ENCODE measurements around the gene SCAI.
A peak's percentile ranks its signal among the peaks of the same experiment; 100 is the strongest.
"Not testable (repeated sequence)": the region's sequence is repeated elsewhere in the genome, so short reads cannot be mapped to it uniquely, and the experiment has no call there.

Gene SCAI

GRCh38 chr9:125143377-125144090 is at the start of gene SCAI:
Gene SCAI (minus strand): TSS chr9:125143528. CDS start chr9:125143437, 91 bp downstream.
- DNase-seq (ENCODE audit: low spot score), result peak; percentile 99

DNA sequence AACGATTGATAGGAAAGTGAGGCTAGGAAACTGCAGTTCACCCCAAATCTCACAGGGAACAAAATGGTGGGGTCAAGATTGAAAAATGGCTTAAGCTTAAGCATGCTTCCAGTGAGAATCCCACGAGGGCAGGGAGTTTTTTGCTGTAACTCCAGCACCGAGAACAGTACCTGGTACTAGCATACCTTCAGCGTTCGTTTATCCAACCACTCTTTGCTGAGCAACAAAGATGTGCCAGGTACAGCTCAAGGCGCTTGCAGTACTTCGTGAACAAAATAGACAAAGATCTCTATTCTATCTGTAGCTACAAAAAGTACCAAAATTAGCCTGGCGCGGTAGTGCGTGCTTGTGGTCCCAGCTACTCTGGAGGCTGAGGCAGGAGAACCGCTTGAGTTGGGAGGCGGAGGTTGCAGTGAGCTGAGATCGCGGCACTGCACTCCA is 47.1 kb upstream of the SCAI start:
- DNase-seq (ENCODE audit: low spot score), result no peak

DNA sequence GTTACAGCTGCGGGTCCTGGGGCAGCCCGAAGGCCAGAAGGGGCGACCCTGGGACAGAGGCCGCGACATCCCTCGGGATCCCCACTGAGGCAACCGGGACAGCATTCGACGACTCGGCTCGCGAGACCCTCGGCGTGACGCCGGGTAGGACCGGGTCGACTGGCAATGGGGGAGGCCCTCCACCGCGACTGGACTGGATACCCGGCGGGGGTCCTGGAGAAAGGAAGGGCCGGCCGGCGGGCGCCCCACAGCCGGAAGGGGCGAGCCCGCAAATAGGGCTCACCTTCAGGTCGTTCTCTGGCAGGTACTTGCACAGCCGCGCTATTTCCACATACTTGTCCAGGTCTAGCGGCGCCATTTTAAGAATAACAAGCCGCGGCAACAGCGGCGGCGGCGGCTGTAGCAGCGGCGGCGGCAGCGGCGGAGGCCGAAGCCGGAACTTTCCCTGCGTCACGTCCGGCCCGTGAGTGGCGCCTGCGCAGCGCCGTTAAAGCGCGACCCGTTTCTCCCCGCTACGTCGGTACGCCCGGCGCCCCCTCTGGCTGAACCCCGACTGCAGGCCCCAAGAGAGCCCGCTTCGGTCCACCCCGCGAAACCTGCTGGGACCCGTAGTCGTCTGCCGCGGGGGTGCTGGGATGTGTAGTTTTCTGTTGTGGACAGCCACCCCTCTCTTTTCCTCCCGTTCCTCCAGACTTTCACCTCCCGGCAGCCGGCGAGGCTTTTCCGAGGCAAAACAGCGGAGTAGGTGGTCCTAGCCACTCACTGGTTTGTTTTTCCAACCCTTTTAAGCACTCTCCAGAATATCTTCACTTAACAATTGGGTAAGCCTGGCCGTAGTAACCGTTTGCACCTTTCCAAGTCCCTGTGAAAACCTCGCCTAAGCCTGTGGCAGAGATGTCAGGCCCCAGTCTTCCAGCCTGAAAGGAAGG is 46.3 kb upstream of the SCAI start, which contains the start of gene PPP6C:
TSS of gene PPP6C (minus strand) at position 443 of the 929 bp plus-strand sequence. CDS start at position 358, 85 bp downstream.
- peak; percentile 98 for DNase-seq (ENCODE audit: low spot score)

DNA sequence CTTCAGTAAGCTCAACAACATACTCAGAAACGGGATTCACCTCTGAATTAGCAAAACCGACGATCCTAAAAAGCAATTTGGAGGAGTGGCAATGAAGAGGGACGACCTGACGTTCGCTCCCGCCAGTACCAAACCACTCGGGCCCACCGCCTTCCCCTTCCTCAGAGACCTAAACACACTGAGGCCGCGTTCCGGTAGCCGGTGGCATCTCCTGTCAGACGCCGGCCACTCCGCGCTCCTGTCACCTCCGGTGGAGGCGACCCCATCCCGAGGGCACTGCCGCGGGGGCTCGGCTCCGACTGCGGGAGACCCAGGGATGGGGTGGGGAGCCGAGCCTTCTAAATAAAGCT is 45.7 kb upstream of the SCAI start:
- DNase-seq (ENCODE audit: low spot score), result no peak

DNA sequence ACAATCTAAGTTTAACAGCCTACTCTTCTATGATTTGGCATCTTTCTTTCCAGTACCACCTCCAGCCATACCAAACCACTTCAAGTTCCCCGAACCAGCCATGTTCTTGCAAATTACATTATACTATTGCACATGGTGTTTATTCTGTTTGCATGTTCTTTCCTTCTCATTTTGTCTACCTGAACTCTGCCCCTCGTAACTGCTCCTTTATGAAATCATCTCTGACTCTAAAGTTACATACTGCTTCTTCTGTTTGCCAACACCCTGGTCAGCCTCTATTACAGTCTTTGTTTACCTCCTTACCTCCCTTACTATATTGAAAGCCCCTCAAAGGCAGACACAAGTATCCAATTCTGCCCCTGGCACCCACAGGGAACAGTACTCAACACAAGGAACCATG is 40.2 kb upstream of the SCAI start:
- DNase-seq (ENCODE audit: low spot score), result no peak

DNA sequence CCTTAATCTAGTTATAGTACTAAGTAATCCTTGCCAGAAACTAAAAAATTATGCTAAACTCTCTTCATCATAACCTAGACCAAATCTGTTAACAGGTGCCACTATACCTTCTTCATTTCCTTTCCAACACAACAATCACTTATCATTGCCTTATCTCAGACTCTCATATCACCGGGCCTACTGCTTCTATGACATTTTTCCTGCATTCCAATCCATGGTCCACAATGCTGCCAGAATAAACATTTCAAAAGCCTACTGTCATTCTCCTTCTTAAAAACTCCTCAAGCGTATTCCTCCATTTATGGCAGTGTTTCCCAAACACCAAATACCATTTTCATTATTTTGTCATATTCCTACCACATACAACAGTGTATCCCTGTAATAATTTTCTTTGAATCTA is 39.7 kb upstream of the SCAI start:
- DNase-seq (ENCODE audit: low spot score), result no peak

- DNase-seq (ENCODE audit: low spot score), result not testable (repeated sequence)
Measured at GRCh38 chr9:125181756-125182155, 38.4 kb upstream of the SCAI start.

- no peak for DNase-seq (ENCODE audit: low spot score)
Measured at GRCh38 chr9:125180876-125181275, 37.5 kb upstream of the SCAI start.

DNA sequence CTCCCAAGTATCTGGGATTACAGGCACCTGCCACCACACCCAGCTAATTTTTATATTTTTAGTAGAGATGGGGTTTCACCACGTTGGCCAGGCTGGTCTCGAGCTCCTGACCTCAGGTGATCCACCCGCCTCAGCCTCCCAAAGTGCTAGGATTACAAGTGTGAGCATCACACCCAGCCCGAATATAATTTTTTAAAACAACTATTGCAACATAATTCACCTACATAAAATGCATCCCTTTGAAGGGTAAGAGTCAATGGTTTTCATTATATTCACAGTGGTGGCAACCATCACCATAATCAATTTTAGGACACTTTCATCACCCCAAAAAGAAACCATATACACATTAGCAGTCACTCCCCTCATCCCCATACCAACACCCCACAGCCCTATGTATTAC is 36.4 kb upstream of the SCAI start:
- not testable (repeated sequence) for DNase-seq (ENCODE audit: low spot score)

DNA sequence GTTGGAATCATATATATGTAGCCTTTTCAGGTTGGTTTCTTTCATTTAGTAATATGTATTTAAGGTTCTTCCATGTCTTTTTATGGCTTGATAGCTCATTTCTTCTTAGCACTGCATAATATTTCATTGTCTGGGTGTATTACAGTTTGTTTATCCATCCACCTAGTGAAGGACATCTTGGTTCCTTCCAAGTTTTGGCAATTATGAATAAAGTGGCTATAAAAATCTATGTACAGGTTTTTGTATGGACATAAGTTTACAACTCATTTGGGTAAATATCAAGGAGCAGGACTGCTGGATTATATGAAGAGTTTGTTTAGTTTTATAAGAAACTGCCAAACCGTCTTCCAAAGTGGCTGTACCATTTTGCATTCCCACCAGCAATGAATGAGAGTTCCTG is 34.6 kb upstream of the SCAI start:
- DNase-seq (ENCODE audit: low spot score), result no peak

- no peak for DNase-seq (ENCODE audit: low spot score)
Measured at GRCh38 chr9:125176636-125177035, 33.3 kb upstream of the SCAI start.

GRCh38 chr9:125172031-125172755 is 28.9 kb upstream of the SCAI start:
- DNase-seq (ENCODE audit: low spot score), result no peak

DNA sequence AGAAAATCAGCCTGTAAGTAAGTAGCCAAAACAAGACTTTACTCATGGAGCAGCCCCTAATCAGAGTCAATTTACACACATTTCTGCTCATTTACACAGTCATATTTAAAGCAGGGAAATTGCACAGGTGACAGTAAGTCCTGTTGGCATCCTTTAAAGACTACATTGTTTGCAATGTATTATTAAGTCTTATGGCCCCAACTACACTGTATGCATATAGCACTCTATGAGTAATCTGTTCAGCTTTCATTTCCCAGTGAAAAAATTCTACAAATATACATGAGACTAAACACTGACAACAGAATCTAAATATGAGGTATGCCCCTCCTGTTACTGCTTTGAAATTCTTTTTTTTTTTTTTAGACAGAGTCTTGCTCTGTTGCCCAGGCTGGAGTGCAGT is 26.6 kb upstream of the SCAI start:
- DNase-seq (ENCODE audit: low spot score), result no peak

DNA sequence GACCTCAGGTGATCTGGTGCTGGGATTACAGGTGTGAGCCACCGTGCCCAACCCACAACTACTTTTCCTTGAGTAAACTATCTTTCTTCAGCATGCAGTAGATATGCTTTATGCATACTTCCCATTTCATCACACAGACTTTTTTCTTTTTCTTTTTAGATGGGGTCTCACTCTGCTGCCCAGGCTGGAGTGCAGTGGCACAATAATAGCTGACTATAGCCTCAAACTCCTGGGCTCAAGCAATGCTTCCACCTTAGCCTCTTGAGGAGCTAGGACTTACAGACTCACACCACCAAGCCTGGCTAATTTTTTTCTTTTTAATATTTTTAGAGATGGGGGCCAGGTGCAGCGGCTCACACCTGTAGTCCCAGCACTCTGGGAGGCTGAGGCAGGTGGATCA is 23.4 kb upstream of the SCAI start:
- no peak for DNase-seq (ENCODE audit: low spot score)

GRCh38 chr9:125162891-125163290 is 19.6 kb upstream of the SCAI start:
- not testable (repeated sequence) for DNase-seq (ENCODE audit: low spot score)

- DNase-seq (ENCODE audit: low spot score), result no peak
Measured at GRCh38 chr9:125161284-125161918, 18.1 kb upstream of the SCAI start.

DNA sequence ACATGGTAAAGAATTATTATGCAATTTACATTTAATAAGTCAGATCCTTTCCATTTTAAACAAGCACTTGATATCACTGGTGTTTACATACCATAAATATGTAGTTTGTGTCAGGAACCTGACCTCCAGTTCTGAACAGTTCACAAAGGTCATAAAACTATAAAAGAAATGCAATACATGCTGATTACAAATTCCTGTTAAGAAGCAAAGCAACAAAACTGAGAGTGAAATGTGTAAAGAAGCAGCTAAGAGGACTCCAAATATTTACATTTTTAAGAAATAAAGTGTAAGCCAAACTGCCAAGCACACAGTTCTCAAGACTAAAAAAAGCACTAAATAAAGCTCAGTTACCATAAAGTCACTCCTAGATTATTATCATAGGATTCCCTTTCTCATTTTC is 17.4 kb upstream of the SCAI start:
- no peak for DNase-seq (ENCODE audit: low spot score)

- DNase-seq (ENCODE audit: low spot score), result no peak
Measured at GRCh38 chr9:125156551-125156950, 13.2 kb upstream of the SCAI start.

DNA sequence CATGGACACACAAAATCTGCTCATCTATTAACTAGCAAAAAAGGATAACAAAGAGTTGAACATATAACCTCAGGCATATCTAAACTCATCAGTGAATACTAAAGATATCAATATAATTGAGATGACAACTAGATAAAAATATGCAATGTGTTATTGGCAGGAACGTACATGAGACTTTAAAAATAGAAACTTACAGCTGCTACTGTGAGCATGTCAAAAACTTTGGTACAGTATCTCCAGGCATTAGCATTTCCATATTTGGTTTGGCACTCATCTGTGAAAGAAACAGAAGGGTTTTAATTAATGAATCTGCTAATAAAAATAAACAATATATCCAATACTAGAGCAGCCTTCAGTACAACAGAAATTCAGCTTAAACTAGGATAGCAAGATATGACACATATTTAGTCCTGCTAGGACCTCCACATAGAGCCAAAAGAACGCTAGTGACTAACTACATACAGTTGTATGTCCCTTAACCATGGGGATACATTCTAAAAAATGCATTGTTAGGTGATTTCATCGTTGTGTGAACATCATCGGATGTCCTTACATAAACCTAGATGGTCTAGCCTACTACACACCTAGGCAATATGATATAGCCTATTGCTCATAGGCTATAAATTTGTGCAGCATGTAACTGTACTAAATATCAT is 10.5 kb upstream of the SCAI start:
- no peak for DNase-seq (ENCODE audit: low spot score)

DNA sequence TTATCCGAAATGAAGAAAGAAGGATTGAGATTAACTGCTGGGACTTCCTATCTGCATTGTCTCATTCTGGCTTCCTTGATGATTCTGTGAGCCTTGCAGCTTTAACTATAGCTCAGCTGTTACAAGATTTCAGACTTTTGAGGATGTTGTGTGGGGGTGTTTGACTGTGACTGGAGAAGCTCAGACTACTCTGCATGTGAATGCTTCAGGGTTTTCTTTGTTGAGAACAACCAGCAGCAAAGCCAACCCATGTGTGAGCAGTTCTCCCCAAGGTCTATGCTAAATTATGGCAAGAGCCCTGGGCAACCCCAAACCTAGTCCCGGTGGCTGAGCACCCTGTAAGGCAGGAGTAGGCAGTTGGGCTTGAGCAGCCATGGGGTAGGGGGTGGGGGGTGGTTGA is 8.4 kb upstream of the SCAI start:
- DNase-seq (ENCODE audit: low spot score), result no peak

All from D341Med (cell line).